HepG2 (cell line): ENCODE data around the gene BTRC. TPM values are rescaled to one million over a fixed set of nuclear protein-coding genes. Genes with fewer than 3 reads are reported as not detected.

Experiments used
- ISX ChIP-seq: sonication (generic); formaldehyde crosslinking; conservative IDR thresholded peaks from 2 replicates; pipeline ENCODE4 v1.5.0; 2020; ENCODE audit warnings: missing genetic modification reagents
- MLX ChIP-seq: IDR thresholded peaks from 2 replicates; pipeline ENCODE4 v1.6.1; 2016
- NFE2 ChIP-seq: sonication (generic); formaldehyde crosslinking; IDR thresholded peaks from 2 replicates; pipeline ENCODE4 v1.4.0; 2020; ENCODE audit warnings: missing genetic modification reagents
- PHF20 ChIP-seq: sonication (generic); formaldehyde crosslinking; IDR thresholded peaks from 2 replicates; pipeline ENCODE4 v1.5.0; 2020; ENCODE audit warnings: mild to moderate bottlenecking, missing genetic modification reagents
- PRDM10 ChIP-seq: sonication (generic); formaldehyde crosslinking; IDR thresholded peaks from 2 replicates; pipeline ENCODE4 v1.4.0; 2020; ENCODE audit warnings: low read depth, missing genetic modification reagents
- SOX6 ChIP-seq, 2 experiments: fragments of 450-650 bp in 1 of 2; sonication (generic) in 1 of 2; formaldehyde crosslinking in 1 of 2; IDR thresholded peaks; 2 replicates each; pipeline versions ENCODE4 v1.4.0 to v1.6.1; 2017 to 2020; ENCODE audit warnings: antibody characterized with exemption in 1 of 2, mild to moderate bottlenecking in 1 of 2, missing genetic modification reagents in 1 of 2
- TCF7 ChIP-seq: sonication (generic); IDR thresholded peaks from 2 replicates; pipeline ENCODE4 v1.6.1; 2016; ENCODE audit warnings: antibody characterized with exemption, low read depth
- ZBTB33 ChIP-seq: sonication (generic); formaldehyde crosslinking; IDR thresholded peaks from 2 replicates; pipeline ENCODE4 v1.4.0; 2020; ENCODE audit warnings: missing genetic modification reagents
- ZC3H13 ChIP-seq: sonication (generic); formaldehyde crosslinking; IDR thresholded peaks from 2 replicates; pipeline ENCODE4 v1.8.1; 2023; ENCODE audit warnings: mild to moderate bottlenecking, missing genetic modification reagents, moderate library complexity
- ZFYVE20 ChIP-seq: sonication (generic); formaldehyde crosslinking; IDR thresholded peaks from 2 replicates; pipeline ENCODE4 v1.8.0; 2023; ENCODE audit warnings: low read depth, mild to moderate bottlenecking, moderate library complexity, missing genetic modification reagents, borderline replicate concordance
- ZNF121 ChIP-seq: sonication (generic); formaldehyde crosslinking; IDR thresholded peaks from 2 replicates; pipeline ENCODE4 v1.5.0; 2020; ENCODE audit warnings: mild to moderate bottlenecking, missing genetic modification reagents
- ZNF264 ChIP-seq: sonication (generic); formaldehyde crosslinking; IDR thresholded peaks from 2 replicates; pipeline ENCODE4 v1.4.0; 2020; ENCODE audit warnings: missing genetic modification reagents
- ZNF772 ChIP-seq: sonication (generic); formaldehyde crosslinking; IDR thresholded peaks from 2 replicates; pipeline ENCODE4 v1.5.0; 2020; ENCODE audit warnings: mild to moderate bottlenecking, missing genetic modification reagents
- polyA plus RNA-seq, 8 experiments: library from polyadenylated mRNA; depleted of rRNA in 3 of 8; stranded (reverse) in 7 of 8; unstranded in 1 of 8; fragments of >200 nt; fragmentation: Illumina TruSeq in 4 of 8; extraction: Trizol in 4 of 8; gene quantifications; 2 replicates each; pipeline versions ENCODE4 v1.2.1 to v1.2.3, GENCODE V29; 2011 to 2016; ENCODE audit warnings: low read depth in 4 of 8, missing spikeins in 1 of 8, mixed read lengths in 1 of 8; ENCODE audit not compliant: insufficient read depth in 1 of 8
- total RNA-seq, 5 experiments: library from RNA; depleted of rRNA; stranded (reverse); fragments of >200 nt; fragmentation: Illumina TruSeq; extraction: Trizol; gene quantifications; 2 replicates each; pipeline ENCODE4 v1.2.3, GENCODE V29; 2016; ENCODE audit warnings: low read depth in 1 of 5
- TF ChIP-seq, protein P1 (sequence below): sonication (generic); formaldehyde crosslinking; IDR thresholded peaks from 2 replicates; pipeline ENCODE4 v1.5.1; 2020; ENCODE audit warnings: mild to moderate bottlenecking, missing genetic modification reagents
- TF ChIP-seq, protein P2 (sequence below): sonication (generic); formaldehyde crosslinking; conservative IDR thresholded peaks from 2 replicates; pipeline ENCODE4 v1.8.1; 2023; ENCODE audit warnings: missing genetic modification reagents
- TF ChIP-seq, protein P3 (sequence below): fragments of 450-650 bp; IDR thresholded peaks from 2 replicates; pipeline ENCODE4 v1.6.1; 2017

Gene BTRC
- total and polyA plus RNA-seq, 2 of the 13 experiments (the other 11 are each of a cell fraction or from before 2014, with no cell fraction given) = 12.0 to 14.4 TPM

- TF ChIP-seq PRDM10 (CRISPR knock-in tag) (no peak), ISX (no peak), ZFYVE20 (CRISPR knock-in tag) (no peak), ZNF772 (no peak), TCF7 (no peak), PHF20 (CRISPR knock-in tag) (no peak), ZNF264 (CRISPR knock-in tag) (no peak), NFE2 (CRISPR knock-in tag) (no peak), MLX (no peak), ZC3H13 (CRISPR knock-in tag) (no peak), SOX6 (IDR thresholded peaks at IDR 0.05) (no peak), SOX6 (CRISPR knock-in tag; IDR thresholded peaks at IDR 0.05) (no peak), ZBTB33 (CRISPR knock-in tag) (no peak), ZNF121 (CRISPR knock-in tag) (no peak)
- TF ChIP-seq, protein P1, sequence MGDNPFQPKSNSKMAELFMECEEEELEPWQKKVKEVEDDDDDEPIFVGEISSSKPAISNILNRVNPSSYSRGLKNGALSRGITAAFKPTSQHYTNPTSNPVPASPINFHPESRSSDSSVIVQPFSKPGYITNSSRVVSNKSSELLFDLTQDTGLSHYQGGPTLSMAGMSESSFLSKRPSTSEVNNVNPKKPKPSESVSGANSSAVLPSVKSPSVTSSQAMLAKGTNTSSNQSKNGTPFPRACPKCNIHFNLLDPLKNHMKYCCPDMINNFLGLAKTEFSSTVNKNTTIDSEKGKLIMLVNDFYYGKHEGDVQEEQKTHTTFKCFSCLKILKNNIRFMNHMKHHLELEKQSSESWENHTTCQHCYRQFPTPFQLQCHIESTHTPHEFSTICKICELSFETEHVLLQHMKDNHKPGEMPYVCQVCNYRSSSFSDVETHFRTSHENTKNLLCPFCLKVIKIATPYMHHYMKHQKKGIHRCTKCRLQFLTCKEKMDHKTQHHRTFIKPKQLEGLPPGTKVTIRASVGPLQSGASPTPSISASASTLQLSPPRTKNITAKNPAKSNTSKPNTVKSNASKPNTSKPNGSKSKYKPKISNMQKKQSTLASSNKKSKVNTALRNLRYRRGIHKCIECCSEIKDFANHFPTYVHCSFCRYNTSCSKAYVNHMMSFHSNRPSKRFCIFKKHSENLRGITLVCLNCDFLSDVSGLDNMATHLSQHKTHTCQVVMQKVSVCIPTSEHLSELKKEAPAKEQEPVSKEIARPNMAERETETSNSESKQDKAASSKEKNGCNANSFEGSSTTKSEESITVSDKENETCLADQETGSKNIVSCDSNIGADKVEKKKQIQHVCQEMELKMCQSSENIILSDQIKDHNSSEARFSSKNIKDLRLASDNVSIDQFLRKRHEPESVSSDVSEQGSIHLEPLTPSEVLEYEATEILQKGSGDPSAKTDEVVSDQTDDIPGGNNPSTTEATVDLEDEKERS (CRISPR knock-in tag) = peak; percentile 36; the same call in 1 of the 2 replicates
- TF ChIP-seq, protein P2, sequence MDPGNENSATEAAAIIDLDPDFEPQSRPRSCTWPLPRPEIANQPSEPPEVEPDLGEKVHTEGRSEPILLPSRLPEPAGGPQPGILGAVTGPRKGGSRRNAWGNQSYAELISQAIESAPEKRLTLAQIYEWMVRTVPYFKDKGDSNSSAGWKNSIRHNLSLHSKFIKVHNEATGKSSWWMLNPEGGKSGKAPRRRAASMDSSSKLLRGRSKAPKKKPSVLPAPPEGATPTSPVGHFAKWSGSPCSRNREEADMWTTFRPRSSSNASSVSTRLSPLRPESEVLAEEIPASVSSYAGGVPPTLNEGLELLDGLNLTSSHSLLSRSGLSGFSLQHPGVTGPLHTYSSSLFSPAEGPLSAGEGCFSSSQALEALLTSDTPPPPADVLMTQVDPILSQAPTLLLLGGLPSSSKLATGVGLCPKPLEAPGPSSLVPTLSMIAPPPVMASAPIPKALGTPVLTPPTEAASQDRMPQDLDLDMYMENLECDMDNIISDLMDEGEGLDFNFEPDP (CRISPR knock-in tag) = no peak
- TF ChIP-seq, protein P3, sequence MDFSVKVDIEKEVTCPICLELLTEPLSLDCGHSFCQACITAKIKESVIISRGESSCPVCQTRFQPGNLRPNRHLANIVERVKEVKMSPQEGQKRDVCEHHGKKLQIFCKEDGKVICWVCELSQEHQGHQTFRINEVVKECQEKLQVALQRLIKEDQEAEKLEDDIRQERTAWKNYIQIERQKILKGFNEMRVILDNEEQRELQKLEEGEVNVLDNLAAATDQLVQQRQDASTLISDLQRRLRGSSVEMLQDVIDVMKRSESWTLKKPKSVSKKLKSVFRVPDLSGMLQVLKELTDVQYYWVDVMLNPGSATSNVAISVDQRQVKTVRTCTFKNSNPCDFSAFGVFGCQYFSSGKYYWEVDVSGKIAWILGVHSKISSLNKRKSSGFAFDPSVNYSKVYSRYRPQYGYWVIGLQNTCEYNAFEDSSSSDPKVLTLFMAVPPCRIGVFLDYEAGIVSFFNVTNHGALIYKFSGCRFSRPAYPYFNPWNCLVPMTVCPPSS = no peak
These were observed 535 bp downstream of the BTRC start (continued) for GRCh38 chr10:101354328-101355071.
